ENCODE measurements around the gene USP34.
"Not testable (repeated sequence)": the region's sequence is repeated elsewhere in the genome, so short reads cannot be mapped to it uniquely, and the experiment has no call there.

Gene USP34

GRCh38 chr2:61410185-61410584, 60.7 kb downstream of the USP34 start:
- DNase-seq (ENCODE audit: low spot score), result no peak
- no peak for TF ChIP-seq CTCF (IDR thresholded peaks at IDR 0.05; ENCODE audit: extremely low read depth, missing control alignments)

GRCh38 chr2:61405813-61406212, 65.1 kb downstream of the USP34 start:
- TF ChIP-seq CTCF (IDR thresholded peaks at IDR 0.05; ENCODE audit: extremely low read depth, missing control alignments), result no peak
- no peak for DNase-seq (ENCODE audit: low spot score)

- no peak for TF ChIP-seq CTCF (IDR thresholded peaks at IDR 0.05; ENCODE audit: extremely low read depth, missing control alignments)
These were observed 66.4 kb downstream of the USP34 start for GRCh38 chr2:61404438-61404837.

GRCh38 chr2:61398413-61398812, 72.5 kb downstream of the USP34 start:
- no peak for TF ChIP-seq CTCF (IDR thresholded peaks at IDR 0.05; ENCODE audit: extremely low read depth, missing control alignments)
- no peak for DNase-seq (ENCODE audit: low spot score)

More at GRCh38 chr2:61404438-61404837, 66.4 kb downstream of the USP34 start:
- DNase-seq (ENCODE audit: low spot score), result no peak

GRCh38 chr2:61396005-61396404, 74.9 kb downstream of the USP34 start:
- DNase-seq (ENCODE audit: low spot score), result no peak
- TF ChIP-seq CTCF (IDR thresholded peaks at IDR 0.05; ENCODE audit: extremely low read depth, missing control alignments), result no peak

- DNase-seq (ENCODE audit: low spot score), result not testable (repeated sequence)
These were observed 83.3 kb downstream of the USP34 start for GRCh38 chr2:61387588-61387987.

- not testable (repeated sequence) for DNase-seq (ENCODE audit: low spot score)
These were observed 90.0 kb downstream of the USP34 start for GRCh38 chr2:61380882-61381197.

- TF ChIP-seq CTCF (IDR thresholded peaks at IDR 0.05; ENCODE audit: extremely low read depth, missing control alignments), result no peak
- DNase-seq (ENCODE audit: low spot score), result no peak
These were observed 90.6 kb downstream of the USP34 start for GRCh38 chr2:61380056-61380881.

Data from GM20000 (cell line).